Gastrocnemius medialis (tissue), 4 donors: ENCODE data around the gene SPATA13. TPM values are rescaled to one million over a fixed set of nuclear protein-coding genes. Genes with fewer than 3 reads are reported as not detected.

ENCODE experiments used
- ATAC-seq, 2 donors: fragments of 150-250 bp; one replicate each; pipeline ENCODE4 v1.9.1; 2016
- DNase-seq, 2 donors: peaks; one replicate each; pipeline ENCODE4 v3.0.0-alpha.2; 2019
- H3K27ac ChIP-seq, 4 donors: fragments of 200-600 bp; sonication (generic); 1 replicate in 1 of 4; 2 replicates in 3 of 4; pipeline ENCODE4 v1.5.1; 2016 to 2018; ENCODE audit warnings: mild to moderate bottlenecking in 2 of 4, moderate library complexity in 1 of 4
- H3K27me3 ChIP-seq, 3 donors: fragments of 200-600 bp; sonication (generic) in 2 of 3; 1 replicate in 1 of 3; 2 replicates in 2 of 3; pipeline versions ENCODE4 v1.5.1 to v1.6.0; 2016 to 2019; ENCODE audit warnings: mild to moderate bottlenecking in 1 of 3, moderate library complexity in 1 of 3
- H3K36me3 ChIP-seq, 2 donors: fragments of 200-600 bp; sonication (generic) in 1 of 2; one replicate each; pipeline ENCODE4 v1.5.1; 2017 to 2018
- H3K4me1 ChIP-seq, 2 donors: fragments of 200-600 bp; sonication (generic) in 1 of 2; one replicate each; pipeline ENCODE4 v1.5.1; 2016 to 2017; ENCODE audit warnings: mild to moderate bottlenecking in 2 of 2
- H3K4me3 ChIP-seq, 4 donors: fragments of 200-600 bp; sonication (generic) in 3 of 4; 1 replicate in 1 of 4; 2 replicates in 3 of 4; pipeline ENCODE4 v1.5.1; 2016 to 2019; ENCODE audit warnings: mild to moderate bottlenecking in 2 of 4
- H3K9me3 ChIP-seq, 3 donors: fragments of 200-600 bp; sonication (generic) in 2 of 3; 1 replicate in 1 of 3; 2 replicates in 2 of 3; pipeline ENCODE4 v1.5.1; 2016 to 2019
- POLR2A ChIP-seq, 2 donors: fragments of 450-650 bp; IDR thresholded peaks; one replicate each; pipeline ENCODE4 v1.6.1; 2017; ENCODE audit warnings: antibody characterized with exemption in 2 of 2, mild to moderate bottlenecking in 2 of 2, moderate library complexity in 2 of 2
- in situ Hi-C, 4 donors: fragments of 200-750 bp; cut with MboI; loops; one replicate each; pipeline versions ENCODE4 v1.15.0 to v1.8.0; 2017; ENCODE audit warnings: low sequenced_read_pairs in 4 of 4
- intact Hi-C: fragments of 100-400 bp; cut with DNase I; formaldehyde crosslinking; loops from one replicate; pipeline ENCODE4 v1.15.1; 2023; ENCODE audit warnings: low total_unique reads
- total RNA-seq, 4 donors: library from RNA; depleted of rRNA; stranded (reverse); fragments of >200 nt; gene quantifications; one replicate each; pipeline versions ENCODE4 v1.1.0 to v1.2.3, GENCODE V29; 2016
- TF ChIP-seq, protein P1 (sequence below), 5 experiments: fragments of 450-650 bp in 3 of 5; fragments of 200-600 bp in 2 of 5; sonication (generic) in 2 of 5; IDR thresholded peaks in 4 of 5; conservative IDR thresholded peaks in 1 of 5; 1 replicate in 4 of 5; 2 replicates in 1 of 5; pipeline ENCODE4 v1.5.1; 2016 to 2019; ENCODE audit warnings: antibody characterized with exemption in 5 of 5, mild to moderate bottlenecking in 3 of 5, moderate library complexity in 3 of 5

SPATA13 gene
- total RNA-seq, 4 donors from 2014 or later, result 3.2 to 17.0 (median 5.8) TPM

DNA sequence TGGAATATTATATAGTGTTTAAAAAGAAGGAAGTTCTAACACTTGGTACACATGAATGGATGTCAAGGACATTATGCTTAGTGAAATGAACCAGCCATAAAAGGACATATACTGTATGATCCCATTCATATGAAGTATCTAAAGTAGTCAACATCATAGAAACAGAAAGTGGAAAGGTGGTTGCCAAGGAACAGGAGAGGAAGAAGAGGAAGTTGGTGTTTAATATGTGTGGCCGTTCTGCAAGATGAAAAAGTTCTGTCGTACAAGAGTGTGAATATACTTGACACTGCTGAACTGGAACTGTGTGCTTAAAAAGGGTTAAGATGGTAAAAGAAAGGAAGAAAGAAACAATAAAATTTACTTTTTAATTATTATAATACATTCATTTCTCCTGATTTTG, 115.8 kb downstream of the SPATA13 start:
- Histone ChIP-seq H3K9me3 (no peaks in the 10 kb centered on the region), H3K36me3 (no peaks in the 10 kb centered on the region), H3K27ac (no peak overlapping the region), H3K4me1 (peaks cover 0 to 11% of the 10 kb centered on the region in 2 donors), H3K4me3 (no peak overlapping the region), H3K27me3 (no peaks in the 10 kb centered on the region)
- in situ Hi-C loops (no loop called here), intact Hi-C loops (no loop called here)
- ATAC-seq (no peak), DNase-seq (no peak)
- TF ChIP-seq, protein P1, sequence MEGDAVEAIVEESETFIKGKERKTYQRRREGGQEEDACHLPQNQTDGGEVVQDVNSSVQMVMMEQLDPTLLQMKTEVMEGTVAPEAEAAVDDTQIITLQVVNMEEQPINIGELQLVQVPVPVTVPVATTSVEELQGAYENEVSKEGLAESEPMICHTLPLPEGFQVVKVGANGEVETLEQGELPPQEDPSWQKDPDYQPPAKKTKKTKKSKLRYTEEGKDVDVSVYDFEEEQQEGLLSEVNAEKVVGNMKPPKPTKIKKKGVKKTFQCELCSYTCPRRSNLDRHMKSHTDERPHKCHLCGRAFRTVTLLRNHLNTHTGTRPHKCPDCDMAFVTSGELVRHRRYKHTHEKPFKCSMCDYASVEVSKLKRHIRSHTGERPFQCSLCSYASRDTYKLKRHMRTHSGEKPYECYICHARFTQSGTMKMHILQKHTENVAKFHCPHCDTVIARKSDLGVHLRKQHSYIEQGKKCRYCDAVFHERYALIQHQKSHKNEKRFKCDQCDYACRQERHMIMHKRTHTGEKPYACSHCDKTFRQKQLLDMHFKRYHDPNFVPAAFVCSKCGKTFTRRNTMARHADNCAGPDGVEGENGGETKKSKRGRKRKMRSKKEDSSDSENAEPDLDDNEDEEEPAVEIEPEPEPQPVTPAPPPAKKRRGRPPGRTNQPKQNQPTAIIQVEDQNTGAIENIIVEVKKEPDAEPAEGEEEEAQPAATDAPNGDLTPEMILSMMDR (IDR thresholded peaks at IDR 0.05 in 4 of 5, conservative IDR thresholded peaks at IDR 0.05 in 1 of 5), result no peak
- no peak for TF ChIP-seq POLR2A (IDR thresholded peaks at IDR 0.05)

DNA sequence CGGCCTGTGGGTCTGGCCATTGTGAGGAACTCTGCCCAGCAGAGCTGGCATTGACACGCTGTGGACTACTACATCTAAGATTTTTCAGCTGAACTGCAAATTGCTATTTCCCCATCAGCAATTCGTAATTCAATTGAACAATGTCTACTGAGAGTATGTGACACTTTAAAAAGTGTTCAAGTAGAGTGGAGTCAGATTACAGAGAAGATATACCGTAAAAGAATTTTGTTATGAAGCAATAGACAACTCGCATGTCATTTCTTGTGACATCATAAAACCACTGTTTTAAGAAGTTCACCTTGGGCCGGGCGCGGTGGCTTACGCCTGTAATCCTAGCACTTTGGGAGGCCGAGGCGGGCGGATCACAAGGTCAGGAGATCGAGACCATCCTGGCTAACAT, 116.3 kb downstream of the SPATA13 start:
- Histone ChIP-seq H3K27ac (no peak overlapping the region), H3K4me3 (no peak overlapping the region), H3K27me3 (no peaks in the 10 kb centered on the region), H3K9me3 (no peaks in the 10 kb centered on the region), H3K4me1 (peaks cover 0 to 11% of the 10 kb centered on the region in 2 donors), H3K36me3 (no peaks in the 10 kb centered on the region)
- intact Hi-C loops, result no loop called here
- in situ Hi-C loops, result no loop called here
- DNase-seq, result no peak
- TF ChIP-seq POLR2A (IDR thresholded peaks at IDR 0.05), result no peak
- TF ChIP-seq, protein P1 (IDR thresholded peaks at IDR 0.05 in 4 of 5, conservative IDR thresholded peaks at IDR 0.05 in 1 of 5), result no peak
- no peak for ATAC-seq

DNA sequence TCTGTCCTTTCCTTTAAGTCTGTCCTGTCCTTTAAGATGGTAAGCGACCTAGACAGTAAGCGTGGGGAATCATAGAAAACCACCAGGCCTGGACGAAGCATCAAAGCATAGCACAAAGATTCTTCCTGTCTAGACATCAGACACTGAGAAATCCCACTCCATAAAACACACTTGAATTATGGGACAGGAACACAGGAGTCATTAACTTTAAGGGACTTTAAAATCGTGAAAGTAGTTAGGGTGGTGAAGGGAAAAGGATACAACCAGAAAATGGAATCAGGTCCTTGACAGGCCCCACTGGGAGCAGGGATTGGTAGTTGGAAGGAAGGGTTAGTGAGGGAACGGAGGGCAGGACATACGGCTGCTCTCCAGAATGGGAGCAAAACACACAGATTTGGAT, 117.2 kb downstream of the SPATA13 start:
- Histone ChIP-seq H3K27me3 (no peaks in the 10 kb centered on the region), H3K4me1 (peaks cover 0 to 6% of the 10 kb centered on the region in 2 donors), H3K9me3 (no peaks in the 10 kb centered on the region), H3K36me3 (no peaks in the 10 kb centered on the region), H3K4me3 (no peak overlapping the region), H3K27ac (no peak overlapping the region)
- TF ChIP-seq POLR2A (IDR thresholded peaks at IDR 0.05), result no peak
- TF ChIP-seq, protein P1 (IDR thresholded peaks at IDR 0.05 in 4 of 5, conservative IDR thresholded peaks at IDR 0.05 in 1 of 5), result no peak
- no peak for ATAC-seq
- no peak for DNase-seq
- intact Hi-C loops (no loop called here), in situ Hi-C loops (no loop called here)

DNA sequence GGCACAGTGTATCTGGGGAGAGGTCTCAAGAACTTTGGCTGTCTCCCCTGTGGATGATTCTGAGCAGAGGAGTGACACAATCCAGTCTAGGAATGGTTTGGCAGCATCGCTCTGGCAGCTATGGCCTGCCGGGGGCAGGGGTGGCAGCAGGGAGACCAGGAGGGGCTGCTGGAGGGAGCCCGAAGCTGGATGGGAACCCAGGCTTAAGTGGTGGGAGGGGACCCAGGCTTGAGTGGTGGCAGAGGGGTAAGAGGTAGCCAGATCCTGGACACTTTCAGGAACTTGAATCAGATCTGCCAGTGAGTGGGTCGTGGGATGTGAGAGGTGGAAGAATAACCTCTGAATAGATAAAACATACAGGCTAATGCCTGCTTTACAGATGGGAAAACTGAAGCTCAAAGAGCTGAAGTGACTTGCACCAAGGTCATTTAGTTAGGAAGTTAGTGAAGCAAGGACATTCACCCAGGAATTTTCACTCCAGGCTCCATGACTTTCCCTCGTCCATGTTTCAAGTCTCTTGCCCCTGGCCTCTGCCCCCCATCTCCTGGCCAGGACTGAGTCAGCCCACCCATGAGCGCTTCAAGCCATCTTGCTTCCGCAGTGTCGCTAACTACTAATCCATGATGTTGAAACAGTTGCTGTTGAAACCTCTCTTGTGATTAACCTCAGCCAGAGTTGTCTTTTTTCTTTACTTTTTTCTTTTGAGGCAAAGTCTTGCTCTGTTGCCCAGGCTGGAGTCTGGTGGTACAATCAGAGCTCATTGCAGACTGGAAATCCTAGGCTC, 119.0 kb downstream of the SPATA13 start:
- Histone ChIP-seq H3K4me3 (no peak overlapping the region), H3K36me3 (no peaks in the 10 kb centered on the region), H3K27ac (no peak overlapping the region), H3K9me3 (no peaks in the 10 kb centered on the region), H3K27me3 (no peaks in the 10 kb centered on the region), H3K4me1 (peaks cover 0 to 2% of the 10 kb centered on the region in 2 donors)
- no peak for TF ChIP-seq POLR2A (IDR thresholded peaks at IDR 0.05)
- TF ChIP-seq, protein P1 (IDR thresholded peaks at IDR 0.05 in 4 of 5, conservative IDR thresholded peaks at IDR 0.05 in 1 of 5), result no peak
- DNase-seq, result no peak
- ATAC-seq, result no peak
- in situ Hi-C loops (no loop called here), intact Hi-C loops (no loop called here)
